C4-2B (cell line): ENCODE measurements around the gene TCERG1L.

Source experiments
- CTCF ChIP-seq: fragments of 450-650 bp; conservative IDR thresholded peaks from 2 replicates; pipeline ENCODE4 v1.5.1; 2017; ENCODE audit warnings: mild to moderate bottlenecking
- ZFX ChIP-seq: fragments of 450-650 bp; IDR thresholded peaks from 2 replicates; pipeline ENCODE4 v1.6.1; 2017

DNA sequence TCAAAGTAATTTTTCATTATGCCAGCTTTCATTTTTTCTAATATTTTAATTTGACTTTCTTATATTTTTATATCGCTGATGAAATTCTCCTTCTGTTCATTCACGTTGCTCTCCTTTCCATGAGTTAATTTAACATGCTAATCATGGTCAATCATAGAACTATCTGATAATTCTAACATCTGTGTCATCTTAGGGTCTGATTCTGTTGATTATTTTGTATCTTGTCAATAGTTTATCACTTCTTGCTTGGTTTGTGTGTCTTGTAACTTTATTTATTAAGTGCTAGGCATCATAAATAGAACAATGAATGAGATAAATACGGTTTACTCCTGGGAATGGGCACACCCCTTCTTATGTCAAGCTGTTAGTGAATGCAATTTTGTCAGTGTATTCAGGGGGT is 11.0 kb downstream of the TCERG1L start:
- TF ChIP-seq CTCF (no peak), ZFX (no peak)
